ENCODE measurements around the gene ALDOA.

ALDOA gene

GRCh38 chr16:30041841-30042240 lies 23.7 kb upstream of the ALDOA start:
- ATAC-seq: no peak
- DNase-seq: no peak

GRCh38 chr16:30046178-30046577 lies 19.4 kb upstream of the ALDOA start:
- DNase-seq (no peak), ATAC-seq (no peak)

GRCh38 chr16:30046588-30046987 lies 19.0 kb upstream of the ALDOA start:
- ATAC-seq (no peak), DNase-seq (no peak)

- DNase-seq (no peak), ATAC-seq (no peak)
These were observed 15.7 kb upstream of the ALDOA start for GRCh38 chr16:30049871-30050270.

- no peak for ATAC-seq
- DNase-seq: no peak
These were observed 14.0 kb upstream of the ALDOA start for GRCh38 chr16:30051518-30051917.

GRCh38 chr16:30052671-30053372 lies 12.7 kb upstream of the ALDOA start:
- DNase-seq: peak; percentile 97
- ATAC-seq: peak; percentile 79

GRCh38 chr16:30053376-30054015 lies 12.1 kb upstream of the ALDOA start:
- DNase-seq (no peak), ATAC-seq (peak; percentile 33)

GRCh38 chr16:30054451-30054850 lies 11.1 kb upstream of the ALDOA start:
- DNase-seq: no peak
- no peak for ATAC-seq

GRCh38 chr16:30054959-30055553 lies 10.5 kb upstream of the ALDOA start:
- ATAC-seq (peak; percentile 74), DNase-seq (peak; percentile 76)

GRCh38 chr16:30060346-30060745 lies 5.2 kb upstream of the ALDOA start:
- DNase-seq: no peak
- no peak for ATAC-seq

- DNase-seq (no peak), ATAC-seq (no peak)
These were observed 4.6 kb upstream of the ALDOA start for GRCh38 chr16:30060836-30061554.

GRCh38 chr16:30063278-30063892 lies 2.2 kb upstream of the ALDOA start:
- DNase-seq: no peak
- ATAC-seq: no peak

- ATAC-seq: peak; percentile 32
- DNase-seq: peak; percentile 78
These were observed 1.4 kb upstream of the ALDOA start for GRCh38 chr16:30063893-30064728.

- no peak for DNase-seq
- no peak for ATAC-seq
These were observed 845 bp upstream of the ALDOA start for GRCh38 chr16:30064729-30065101.

GRCh38 chr16:30065943-30066760 lies 592 bp downstream of the ALDOA start:
- ATAC-seq: no peak
- DNase-seq: peak; percentile 54

GRCh38 chr16:30066761-30067583 lies 1.4 kb downstream of the ALDOA start:
- ATAC-seq: no peak

GRCh38 chr16:30067584-30067916 lies 2.0 kb downstream of the ALDOA start:
- ATAC-seq (no peak), DNase-seq (no peak)

More at GRCh38 chr16:30066761-30067583, 1.4 kb downstream of the ALDOA start:
- DNase-seq: no peak

GRCh38 chr16:30068333-30068732 lies 2.8 kb downstream of the ALDOA start:
- DNase-seq (no peak), ATAC-seq (no peak)

GRCh38 chr16:30068750-30069610 lies 3.4 kb downstream of the ALDOA start:
- no peak for ATAC-seq
- DNase-seq: peak; percentile 60
